GM21528 (cell line): ENCODE data around the gene CTNND2.

Experiments
- ATAC-seq: cut with Tn5 transposase; IDR thresholded peaks from one replicate; pipeline ENCODE4 v1.9.1; 2021; ENCODE audit warnings: mild to moderate bottlenecking, moderate library complexity; ENCODE audit not compliant: unreplicated experiment, low FRiP score

The CTNND2 gene

GRCh38 chr5:11599499-11599898 lies 304.7 kb downstream of the CTNND2 start:
- ATAC-seq, result no peak

- ATAC-seq, result no peak
Measured at GRCh38 chr5:11596657-11597071, 307.6 kb downstream of the CTNND2 start.

- no peak for ATAC-seq
Measured at GRCh38 chr5:11596185-11596584, 308.1 kb downstream of the CTNND2 start.

GRCh38 chr5:11595045-11595444 lies 309.2 kb downstream of the CTNND2 start:
- ATAC-seq, result no peak

- ATAC-seq, result no peak
Measured at GRCh38 chr5:11594021-11594420, 310.2 kb downstream of the CTNND2 start.

GRCh38 chr5:11590475-11590874 lies 313.8 kb downstream of the CTNND2 start:
- ATAC-seq, result no peak

- no peak for ATAC-seq
Measured at GRCh38 chr5:11588803-11589202, 315.4 kb downstream of the CTNND2 start.

GRCh38 chr5:11584017-11584416 lies 320.2 kb downstream of the CTNND2 start:
- no peak for ATAC-seq

- ATAC-seq, result no peak
Measured at GRCh38 chr5:11579351-11579750, 324.9 kb downstream of the CTNND2 start.

GRCh38 chr5:11574787-11575186 lies 329.5 kb downstream of the CTNND2 start:
- no peak for ATAC-seq

- no peak for ATAC-seq
Measured at GRCh38 chr5:11573140-11573992, 330.9 kb downstream of the CTNND2 start.

- ATAC-seq, result no peak
Measured at GRCh38 chr5:11564706-11565105, 339.5 kb downstream of the CTNND2 start.

GRCh38 chr5:11563822-11564221 lies 340.4 kb downstream of the CTNND2 start:
- ATAC-seq, result no peak

GRCh38 chr5:11560915-11561697 lies 343.1 kb downstream of the CTNND2 start:
- ATAC-seq, result no peak

- no peak for ATAC-seq
Measured at GRCh38 chr5:11557063-11557462, 347.2 kb downstream of the CTNND2 start.

GRCh38 chr5:11555171-11555570 lies 349.1 kb downstream of the CTNND2 start:
- no peak for ATAC-seq

GRCh38 chr5:11547730-11548129 lies 356.5 kb downstream of the CTNND2 start:
- ATAC-seq, result no peak

GRCh38 chr5:11547140-11547539 lies 357.1 kb downstream of the CTNND2 start:
- no peak for ATAC-seq

- ATAC-seq, result no peak
Measured at GRCh38 chr5:11540112-11540511, 364.1 kb downstream of the CTNND2 start.

GRCh38 chr5:11531811-11532555 lies 372.3 kb downstream of the CTNND2 start:
- no peak for ATAC-seq

- no peak for ATAC-seq
Measured at GRCh38 chr5:11528720-11529119, 375.5 kb downstream of the CTNND2 start.
